HG02943 (cell line): ENCODE data around the gene SLC19A1.

Source experiments
- ATAC-seq: cut with Tn5 transposase; IDR thresholded peaks from one replicate; pipeline ENCODE4 v1.9.1; 2021; ENCODE audit warnings: mild to moderate bottlenecking, low read depth, moderate library complexity; ENCODE audit not compliant: unreplicated experiment

Gene SLC19A1

GRCh38 chr21:45559216-45560105 lies 17.2 kb upstream of the SLC19A1 start:
- ATAC-seq = no peak

- ATAC-seq = no peak
Measured at GRCh38 chr21:45558044-45558721, 15.9 kb upstream of the SLC19A1 start.

GRCh38 chr21:45557616-45558043 lies 15.4 kb upstream of the SLC19A1 start:
- ATAC-seq = no peak

- no peak for ATAC-seq
Measured at GRCh38 chr21:45556645-45557615, 14.7 kb upstream of the SLC19A1 start.

GRCh38 chr21:45556302-45556644 lies 14.0 kb upstream of the SLC19A1 start:
- no peak for ATAC-seq

GRCh38 chr21:45555557-45556301 lies 13.5 kb upstream of the SLC19A1 start:
- no peak for ATAC-seq

- ATAC-seq = no peak
Measured at GRCh38 chr21:45555251-45555556, 13.0 kb upstream of the SLC19A1 start.

- no peak for ATAC-seq
Measured at GRCh38 chr21:45554477-45555175, 12.4 kb upstream of the SLC19A1 start.

- ATAC-seq = no peak
Measured at GRCh38 chr21:45552696-45553391, 10.6 kb upstream of the SLC19A1 start.

- no peak for ATAC-seq
Measured at GRCh38 chr21:45551783-45552695, 9.8 kb upstream of the SLC19A1 start.

GRCh38 chr21:45551316-45551715 lies 9.1 kb upstream of the SLC19A1 start:
- no peak for ATAC-seq

GRCh38 chr21:45550522-45551210 lies 8.4 kb upstream of the SLC19A1 start:
- ATAC-seq = no peak

GRCh38 chr21:45549626-45550463 lies 7.6 kb upstream of the SLC19A1 start:
- no peak for ATAC-seq

- no peak for ATAC-seq
Measured at GRCh38 chr21:45548711-45549491, 6.7 kb upstream of the SLC19A1 start.

GRCh38 chr21:45547545-45547900 lies 5.3 kb upstream of the SLC19A1 start:
- ATAC-seq = no peak
